GM19240 (cell line): Measurements from ENCODE around the gene NHSL1.

Source experiments
- DNase-seq: peaks from one replicate; pipeline ENCODE4 v3.0.0; 2011; ENCODE audit warnings: low spot score; ENCODE audit not compliant: insufficient read length

NHSL1 gene

DNA sequence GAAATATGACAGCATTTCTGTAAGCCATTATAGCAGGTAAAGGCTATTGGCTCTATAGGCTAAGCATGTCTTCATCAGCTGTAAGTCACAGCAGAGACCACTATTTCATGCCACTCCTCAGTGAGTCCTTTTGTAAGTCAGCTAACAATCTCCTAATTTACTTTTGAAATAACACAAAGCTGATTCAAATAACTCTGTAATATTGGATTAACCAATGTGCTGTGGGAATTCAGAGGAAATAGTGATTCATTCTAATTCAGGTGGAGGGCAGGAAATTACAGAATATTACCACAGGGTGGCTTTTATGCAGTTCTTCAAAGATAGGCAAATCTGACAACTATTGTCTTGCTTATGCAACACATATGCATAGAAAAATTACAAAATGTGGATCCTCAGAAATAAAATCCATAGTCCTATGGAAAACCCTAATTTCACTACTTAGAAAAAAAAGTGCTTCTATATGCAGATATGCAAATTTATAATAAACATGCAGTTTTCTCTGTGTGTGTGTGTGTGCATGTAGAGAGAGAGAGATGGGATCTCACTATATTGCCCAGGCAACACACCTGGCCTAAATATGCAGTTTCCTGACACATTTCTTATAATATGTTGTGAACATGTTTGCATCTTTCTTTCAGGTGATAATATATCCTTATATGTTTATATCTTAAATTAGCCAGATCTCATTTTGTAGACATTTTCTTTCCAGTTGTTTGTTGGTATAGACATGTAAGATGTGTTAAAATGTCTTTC lies 126.4 kb downstream of the NHSL1 start:
- DNase-seq: no peak
